Left cardiac atrium (tissue), 4 donors: ENCODE measurements around the gene SKIL. TPM values are rescaled to one million over a fixed set of nuclear protein-coding genes. Genes with fewer than 3 reads are reported as not detected.

Experiments
- ATAC-seq, 2 donors: fragments of 200-7000 bp; cut with Tn5 transposase; one replicate each; pipeline ENCODE4 v1.9.1; 2020; ENCODE audit warnings: mild to moderate bottlenecking in 2 of 2, moderate library complexity in 2 of 2
- DNase-seq: peaks from one replicate; pipeline ENCODE4 v3.0.0-alpha.2; 2020
- intact Hi-C, 2 donors: fragments of 100-400 bp; cut with DNase I; formaldehyde crosslinking; loops; one replicate each; pipeline versions ENCODE4 v1.14.1 to v1.15.1; 2022 to 2023
- total RNA-seq, 2 donors: library from RNA; stranded (reverse); fragmentation: NEBNext Ultra II Directional; extraction: Animal tissue kit (Norgen Biotek cat#: 25700); gene quantifications; one replicate each; pipeline ENCODE4 v1.2.1, GENCODE V29; 2021
- donor health status: DM: no; HTN: yes; CAD: no.
- donor health status: DM: no; HTN: yes; CAD: no; lungs with severe emphysema.
- donor health status: DM: yes; HTN: yes; CAD: no.
- donor health status: Dilated cardiomyopathy.

SKIL gene
- total RNA-seq, 2 donors from 2014 or later = 19.8 to 46.5 TPM

DNA sequence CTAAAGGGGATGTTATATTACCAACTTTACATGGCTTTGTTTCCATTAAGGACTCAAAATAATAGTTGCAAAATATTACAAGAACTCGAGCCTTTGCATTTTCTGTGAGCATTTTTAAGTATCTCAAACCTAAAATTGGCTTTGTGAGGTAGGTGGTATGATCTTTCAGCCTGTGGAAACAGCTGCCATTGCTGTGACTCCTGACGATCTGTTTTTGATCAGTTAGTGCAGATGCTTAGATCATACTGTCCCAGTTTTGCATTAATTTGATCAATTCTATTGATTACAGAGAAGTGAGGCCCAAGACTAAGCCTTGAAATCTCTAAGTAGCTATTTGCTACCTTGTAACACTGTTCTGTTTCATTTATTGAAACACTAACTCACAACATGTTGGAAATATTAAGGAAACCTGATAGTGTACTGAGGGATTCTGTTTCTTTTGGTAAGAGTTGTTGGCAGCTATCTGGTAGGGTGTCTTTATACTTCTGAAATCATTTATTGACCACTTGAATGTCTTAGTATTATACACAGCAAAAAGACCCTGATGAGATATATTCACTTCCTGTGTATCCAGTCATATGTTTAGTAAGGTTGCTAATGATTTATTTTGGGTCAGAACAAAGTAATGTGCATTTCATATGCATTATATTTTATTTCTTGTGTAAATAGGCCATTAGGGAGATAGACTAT, 14.8 kb downstream of the SKIL start:
- intact Hi-C loops = no loop called here
- DNase-seq (no peak), ATAC-seq (no peak)

DNA sequence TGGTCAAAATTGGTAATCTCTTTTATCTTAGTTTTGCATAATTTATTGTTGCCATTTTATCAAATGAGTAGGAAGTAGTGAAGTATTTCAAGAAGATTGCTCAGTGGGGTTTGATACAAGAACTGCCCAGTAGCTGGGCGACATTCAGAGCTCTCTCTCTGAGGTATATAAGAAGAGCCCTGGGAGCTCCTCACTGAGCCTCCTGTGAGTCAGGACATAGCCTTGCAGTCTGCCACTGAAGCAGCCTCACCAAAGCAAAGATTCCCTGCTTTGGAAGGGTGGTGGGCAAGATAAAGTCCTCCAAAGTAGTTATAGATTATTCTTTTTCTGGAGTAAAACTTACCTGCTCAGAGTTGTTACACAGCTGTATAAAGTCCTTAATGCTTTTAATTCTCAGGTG, 26.1 kb downstream of the SKIL start:
- DNase-seq = no peak
- intact Hi-C loops = no loop called here
- peak in 1 of 2 donors; percentile 18 for ATAC-seq

- no peak for ATAC-seq
- DNase-seq = no peak
- intact Hi-C loops = no loop called here
Measured at GRCh38 chr3:170386468-170386867, 29.0 kb downstream of the SKIL start.

DNA sequence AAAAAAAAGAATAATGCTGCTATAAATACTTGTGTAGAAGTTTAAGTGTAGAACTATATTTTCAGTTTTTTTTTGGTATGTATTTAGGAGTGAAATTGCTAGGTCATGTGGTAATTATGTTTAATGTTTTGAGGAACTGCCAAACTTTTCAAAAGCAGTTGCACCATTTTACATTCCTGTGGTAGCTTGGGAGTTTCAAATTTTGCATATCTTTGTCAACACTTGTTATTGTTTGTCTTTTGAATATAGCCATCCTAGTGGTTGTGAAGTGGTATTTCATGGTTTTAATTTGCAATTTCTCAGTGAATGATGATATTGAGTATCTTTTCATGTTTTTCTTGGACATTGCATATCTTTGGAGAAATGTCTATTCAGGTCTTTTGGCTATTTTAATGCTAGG, 30.4 kb downstream of the SKIL start:
- intact Hi-C loops = no loop called here
- DNase-seq (no peak), ATAC-seq (no peak)

DNA sequence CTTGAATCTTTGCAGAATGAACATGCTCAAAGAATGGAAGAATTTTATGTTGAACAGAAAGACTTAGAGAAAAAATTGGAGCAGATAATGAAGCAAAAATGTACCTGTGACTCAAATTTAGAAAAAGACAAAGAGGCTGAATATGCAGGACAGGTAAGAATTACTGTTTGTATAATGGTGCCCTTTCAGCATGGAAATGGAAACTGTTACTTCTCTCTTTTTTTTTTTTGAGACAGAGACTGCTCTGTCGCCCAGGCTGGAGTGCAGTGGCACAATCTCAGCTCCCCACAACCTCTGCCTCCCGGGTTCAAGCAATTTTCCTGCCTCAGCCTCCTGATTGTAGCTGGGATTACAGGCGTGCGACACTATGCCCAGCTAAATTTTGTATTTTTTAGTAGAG, 33.6 kb downstream of the SKIL start:
- intact Hi-C loops = no loop called here
- DNase-seq (no peak), ATAC-seq (no peak)

GRCh38 chr3:170397685-170398084, 40.2 kb downstream of the SKIL start:
- ATAC-seq = peak in 1 of 2 donors; percentile 8
- intact Hi-C loops = no loop called here
- DNase-seq = no peak

DNA sequence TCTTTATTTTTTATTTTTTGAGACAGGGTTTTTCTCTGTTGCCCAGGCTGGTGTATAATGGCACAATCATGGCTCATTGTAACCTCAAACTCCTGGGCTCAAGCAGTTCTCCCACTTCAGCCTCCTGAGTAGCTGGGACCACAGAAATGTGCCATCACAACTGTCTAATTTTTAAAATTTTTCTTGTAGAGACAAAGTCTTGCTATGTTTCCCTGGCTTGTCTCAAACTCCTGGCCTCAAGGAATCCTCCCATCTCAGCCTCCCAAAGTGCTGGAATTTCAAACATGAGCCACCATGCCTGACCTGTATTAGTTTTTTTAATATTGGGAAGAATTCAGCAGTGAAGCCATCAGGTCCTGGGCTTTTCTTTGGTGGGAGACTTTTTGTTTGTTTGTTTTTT, 47.6 kb downstream of the SKIL start:
- intact Hi-C loops = no loop called here
- DNase-seq (no peak), ATAC-seq (no peak)

DNA sequence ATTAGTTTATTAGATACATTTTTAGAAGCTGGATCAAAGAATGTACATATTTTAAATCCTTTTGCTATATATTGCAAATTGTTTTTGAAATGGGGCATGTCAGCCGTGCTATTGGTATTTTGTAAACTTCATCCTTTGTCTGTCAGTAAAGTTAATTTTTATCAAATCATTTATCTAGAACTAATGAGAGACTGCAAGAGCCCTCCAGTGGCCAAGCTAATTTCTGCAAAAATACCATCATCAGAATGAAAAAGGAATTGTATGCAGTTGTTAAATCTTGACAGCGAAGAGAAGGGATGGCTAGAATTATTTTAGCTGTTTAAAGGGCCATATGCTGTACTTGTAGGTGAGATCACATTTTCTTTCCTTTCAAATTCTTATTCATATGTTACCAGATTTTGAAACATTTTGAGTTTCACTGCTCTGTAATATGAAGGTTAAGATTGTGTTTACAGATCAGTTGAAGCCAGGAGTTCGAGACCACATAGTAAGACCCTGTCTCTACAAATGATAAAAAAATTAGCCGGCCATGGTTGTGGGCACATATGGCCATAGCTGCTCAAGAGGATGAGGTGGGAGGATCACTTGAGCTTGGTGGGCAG, 53.0 kb downstream of the SKIL start:
- no peak for ATAC-seq
- intact Hi-C loops = loop anchor here (2.0 to 10.0 kb wide), 4 partner anchors 100 to 402 kb away; no protein-coding TSS in a partner anchor
- no peak for DNase-seq

DNA sequence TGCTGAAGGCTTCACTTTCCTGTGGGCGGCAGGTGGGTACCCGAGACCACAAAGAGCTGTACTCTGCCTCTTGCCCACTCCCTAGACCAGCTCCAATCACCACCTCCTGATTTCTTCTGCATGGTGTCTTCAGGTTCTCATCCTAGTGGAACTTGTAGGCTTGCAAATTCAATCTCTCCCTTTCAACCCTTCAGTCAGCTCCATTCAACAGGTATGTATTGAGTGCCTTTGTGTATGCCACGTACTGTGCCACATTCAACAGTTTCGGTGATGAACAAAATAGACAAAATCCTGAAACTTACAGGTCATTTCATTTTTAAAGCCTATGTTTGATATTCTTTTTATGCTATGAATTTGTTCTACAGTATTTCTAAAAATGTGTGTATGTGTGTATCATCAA, 55.8 kb downstream of the SKIL start:
- ATAC-seq = no peak
- intact Hi-C loops = loop anchor here (5.0 to 10.0 kb wide), 3 partner anchors 106 to 399 kb away; no protein-coding TSS in a partner anchor
- DNase-seq = no peak

GRCh38 chr3:170414202-170414663, 56.7 kb downstream of the SKIL start:
- DNase-seq (no peak), ATAC-seq (peak; percentile 39 to 47)
- intact Hi-C loops = loop anchor here (2.0 to 10.0 kb wide), 4 partner anchors 107 to 398 kb away; no protein-coding TSS in a partner anchor

DNA sequence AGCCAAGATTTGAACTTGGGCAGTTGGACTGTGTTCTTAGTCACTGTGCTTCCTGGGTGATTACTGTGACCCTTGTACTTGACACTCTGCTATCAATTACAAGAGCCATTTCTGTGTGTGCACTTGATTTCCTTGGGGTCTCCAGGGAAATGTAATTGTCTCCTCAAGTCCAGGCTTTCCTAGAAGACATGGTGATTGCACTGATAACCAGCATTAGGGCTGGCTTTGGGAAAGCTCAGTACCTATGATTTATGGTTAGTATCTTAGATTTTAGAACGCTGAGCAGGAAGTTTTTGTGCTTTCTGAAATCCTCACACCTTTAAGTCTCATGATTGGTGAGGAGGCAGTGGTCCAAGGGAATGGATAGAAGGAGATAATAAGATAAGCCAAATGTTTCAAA, 59.6 kb downstream of the SKIL start:
- intact Hi-C loops = loop anchor here in 1 of 2 donors (10.0 kb wide), 1 partner anchor 278 kb away; no protein-coding TSS in a partner anchor
- no peak for ATAC-seq
- no peak for DNase-seq

DNA sequence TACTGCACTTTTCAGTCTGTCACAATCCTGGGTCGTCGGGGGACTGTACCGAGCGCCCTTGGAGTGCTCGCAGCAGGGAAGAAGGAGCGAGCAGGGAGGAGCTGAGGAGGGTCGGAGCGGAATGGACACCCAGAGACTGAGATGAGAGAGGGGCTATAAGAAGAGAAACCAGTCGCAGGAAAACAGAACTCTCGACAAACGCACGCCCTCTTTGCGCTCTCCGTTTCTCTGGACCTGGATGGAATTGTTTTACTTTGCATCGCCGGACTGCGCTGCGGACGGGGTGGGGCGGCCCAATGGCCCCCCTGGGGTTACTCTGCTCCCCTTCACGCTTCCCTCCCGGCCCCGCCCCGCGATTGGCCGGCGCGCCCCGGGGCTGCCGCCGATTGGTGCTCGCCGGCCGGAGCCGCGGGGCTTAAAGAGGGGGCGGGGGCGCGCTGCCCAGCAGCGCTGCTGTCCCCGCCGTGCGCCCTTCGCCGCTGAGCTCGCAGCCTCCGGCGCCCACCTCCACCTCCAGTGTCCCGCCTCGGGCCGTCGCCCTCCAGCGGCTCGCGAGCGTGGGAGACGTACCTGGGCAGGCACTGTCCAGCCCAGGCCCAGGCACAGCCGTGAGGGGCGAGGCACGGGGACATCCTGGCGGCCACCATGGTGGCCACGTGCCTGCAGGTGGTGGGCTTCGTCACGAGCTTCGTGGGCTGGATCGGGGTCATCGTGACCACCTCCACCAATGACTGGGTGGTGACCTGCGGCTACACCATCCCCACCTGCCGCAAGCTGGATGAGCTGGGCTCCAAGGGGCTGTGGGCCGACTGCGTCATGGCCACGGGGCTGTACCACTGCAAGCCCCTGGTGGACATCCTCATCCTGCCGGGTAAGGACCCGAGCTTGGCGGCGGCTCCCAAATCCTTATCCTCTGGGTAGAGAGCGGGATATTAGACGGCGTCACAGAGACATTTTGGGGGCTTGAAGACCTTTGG, 61.2 kb downstream of the SKIL start, which contains the start of gene CLDN11:
Gene CLDN11 (plus strand): TSS at position 447 of the 977 bp plus-strand sequence. CDS start 199 bp downstream, at position 646.
- intact Hi-C loops = loop anchor here in 1 of 2 donors (10.0 kb wide), 1 partner anchor 276 kb away; no protein-coding TSS in a partner anchor
- DNase-seq (peak; percentile 68), ATAC-seq (peak; percentile 72 to 74)

DNA sequence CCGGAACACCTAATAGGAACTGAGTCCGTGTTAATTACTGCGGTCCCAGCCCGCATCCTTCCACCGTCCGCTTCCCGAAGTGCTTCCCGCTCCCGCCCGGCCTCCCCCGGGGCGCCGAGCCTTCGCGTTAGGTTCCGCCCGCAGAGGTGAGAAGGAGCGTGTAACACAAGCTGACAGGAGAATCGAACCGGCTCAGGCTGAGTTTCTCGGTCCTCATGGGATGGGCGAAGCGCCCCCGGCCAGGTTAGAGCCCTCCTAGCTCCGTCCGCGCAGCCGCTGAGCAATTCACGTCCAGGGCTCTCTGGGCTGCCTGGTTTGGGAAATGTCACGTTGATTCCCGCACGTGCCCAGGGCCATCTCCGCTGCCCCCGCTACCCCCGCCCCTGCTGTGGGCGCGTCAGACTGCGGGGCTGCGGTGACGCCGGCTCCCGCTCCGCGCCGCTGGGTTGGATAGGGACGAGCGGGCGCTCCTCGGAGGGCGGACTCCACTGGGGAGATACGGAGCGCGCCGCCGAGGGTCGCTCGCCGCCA, 62.1 kb downstream of the SKIL start:
- DNase-seq (peak; percentile 60), ATAC-seq (peak; percentile 67 to 70)
- intact Hi-C loops = loop anchor here in 1 of 2 donors (10.0 kb wide), 1 partner anchor 275 kb away; no protein-coding TSS in a partner anchor

DNA sequence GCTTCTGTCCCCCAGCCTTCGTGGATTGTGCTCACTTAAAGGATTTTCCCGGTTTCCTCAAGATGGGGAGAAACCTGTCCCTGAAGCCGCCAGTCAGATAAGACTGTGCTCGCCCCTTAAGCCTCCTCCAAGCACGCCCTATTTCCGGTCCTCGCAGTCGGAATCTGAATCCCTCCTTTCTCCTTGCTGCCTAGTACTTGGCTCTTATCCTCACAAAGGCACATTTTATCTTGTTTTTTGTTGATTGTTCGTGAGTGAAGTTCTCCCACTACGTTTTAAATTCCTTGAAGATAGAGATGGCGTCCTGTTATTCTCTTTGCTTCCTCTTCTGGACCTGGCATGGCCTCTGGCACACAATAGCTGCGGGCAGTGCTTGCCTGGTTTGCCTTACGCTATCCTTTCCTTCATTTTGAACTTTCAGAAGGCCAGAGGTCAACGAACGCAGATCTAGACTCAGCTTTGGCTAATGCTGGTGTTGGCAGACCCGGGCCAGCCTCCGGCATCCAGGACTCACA, 62.8 kb downstream of the SKIL start:
- ATAC-seq = peak; percentile 18 to 69
- peak; percentile 62 for DNase-seq
- intact Hi-C loops = no loop called here

GRCh38 chr3:170421111-170421641, 63.7 kb downstream of the SKIL start:
- DNase-seq = peak; percentile 65
- intact Hi-C loops = no loop called here
- peak in 1 of 2 donors; percentile 27 for ATAC-seq

DNA sequence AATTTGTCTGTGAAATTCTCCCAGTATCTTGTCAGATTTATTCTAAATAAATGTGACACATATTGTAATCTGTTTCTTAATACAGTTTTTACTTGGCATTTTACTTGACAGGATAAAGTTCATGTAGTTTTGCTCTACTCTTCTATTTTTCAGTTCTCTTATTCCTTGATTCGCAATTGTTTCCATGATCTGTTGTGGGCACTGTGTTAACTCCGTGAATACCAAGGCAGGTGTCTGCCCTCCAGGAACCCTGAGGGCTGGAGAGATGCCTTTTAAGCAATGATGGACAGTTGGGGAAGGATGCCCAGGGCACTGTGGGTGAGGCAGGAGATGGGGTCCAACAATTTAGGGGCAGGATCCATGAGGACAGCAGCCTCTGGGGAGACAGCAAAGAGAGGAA, 64.2 kb downstream of the SKIL start:
- intact Hi-C loops = no loop called here
- ATAC-seq = no peak
- DNase-seq = no peak

DNA sequence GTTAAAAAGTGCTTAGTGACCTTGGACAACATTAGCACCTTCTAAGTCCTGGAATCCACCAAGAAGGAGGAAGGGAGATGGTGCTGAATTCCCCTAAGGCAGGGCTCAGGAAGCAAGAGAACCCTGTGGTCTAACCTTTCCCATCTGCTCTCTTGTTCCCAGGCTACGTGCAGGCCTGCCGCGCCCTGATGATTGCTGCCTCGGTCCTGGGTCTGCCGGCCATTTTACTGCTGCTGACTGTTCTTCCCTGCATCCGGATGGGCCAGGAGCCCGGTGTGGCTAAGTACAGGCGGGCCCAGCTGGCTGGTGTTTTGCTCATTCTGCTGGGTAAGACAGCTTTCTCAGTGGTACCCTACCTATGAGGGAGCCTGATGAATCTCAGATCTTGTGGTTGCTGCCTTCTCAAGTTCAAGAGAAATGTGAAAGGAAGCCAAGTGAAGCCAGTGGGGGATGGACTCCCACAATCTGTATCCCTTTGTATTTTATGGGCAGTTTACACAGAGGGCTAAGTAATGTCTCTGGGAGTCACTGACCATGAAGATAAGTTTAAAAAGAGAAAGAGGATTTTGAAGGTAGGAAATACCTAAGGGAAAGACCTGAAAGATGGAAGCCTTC, 65.6 kb downstream of the SKIL start:
- ATAC-seq (no peak), DNase-seq (no peak)
- intact Hi-C loops = no loop called here

GRCh38 chr3:170424879-170425278, 67.4 kb downstream of the SKIL start:
- ATAC-seq (no peak), DNase-seq (no peak)
- intact Hi-C loops = no loop called here
